A549 (cell line): ENCODE data around the gene MYOM1. TPM values are rescaled to one million over a fixed set of nuclear protein-coding genes. Genes with fewer than 3 reads are reported as not detected.

ENCODE experiments used
- ATAC-seq, 2 experiments: fragments of 200-7000 bp in 1 of 2; fragments of >200 bp in 1 of 2; cut with Nextera tagmentation in 1 of 2; cut with Tn5 transposase in 1 of 2; 3 replicates each; pipeline versions ENCODE4 v1.8.0 to v1.9.1; 2018 to 2020; ENCODE audit warnings: mild to moderate bottlenecking in 1 of 2, moderate library complexity in 1 of 2
- CTCF ChIA-PET: fragments of 300-600 bp; sonication (Branson Sonifier 250); formaldehyde crosslinking; extraction: SDS; loops from one replicate; lab custom pipeline; 2021; ENCODE audit warnings: antibody characterized with exemption, inconsistent platforms; lab: Yijun Ruan, JAX
- POLR2A ChIA-PET: fragments of 350-600 bp; formaldehyde crosslinking; extraction: SDS; loops from one replicate; lab custom pipeline; 2021; ENCODE audit warnings: antibody characterized with exemption, inconsistent platforms; lab: Yijun Ruan, JAX
- DNase-seq, 2 experiments: peaks; one replicate each; pipeline versions ENCODE4 v3.0.0 to v3.0.0-alpha.2; 2011 to 2016; ENCODE audit warnings: low read depth in 1 of 2, low spot score in 1 of 2
- FAIRE-seq: peaks from 2 replicates; lab custom pipeline; 2011; peaks lifted over from hg19 to GRCh38; lab: Jason Lieb, UNC
- H3K27ac ChIP-seq, 2 experiments: fragments of >200 bp; sonication (Bioruptor Twin); formaldehyde crosslinking; 3 replicates each; pipeline ENCODE4 v1.5.1; 2016 to 2017
- H3K4me1 ChIP-seq: fragments of >200 bp; sonication (Bioruptor Twin); formaldehyde crosslinking; 3 replicates; pipeline ENCODE4 v1.6.1; 2016
- H3K4me2 ChIP-seq: fragments of >200 bp; sonication (Bioruptor Twin); formaldehyde crosslinking; 3 replicates; pipeline ENCODE4 v1.6.1; 2016
- H3K4me3 ChIP-seq: fragments of >200 bp; sonication (Bioruptor Twin); formaldehyde crosslinking; 3 replicates; pipeline ENCODE4 v1.5.1; 2016
- H3K9me3 ChIP-seq: fragments of >200 bp; sonication (Bioruptor Twin); formaldehyde crosslinking; 3 replicates; pipeline ENCODE4 v1.6.1; 2016
- BCL3 ChIP-seq: fragments of >200 bp; sonication (Bioruptor Twin); formaldehyde crosslinking; IDR thresholded peaks from 3 replicates; pipeline ENCODE4 v1.6.1; 2016
- BHLHE40 ChIP-seq: IDR thresholded peaks from 2 replicates; pipeline ENCODE4 v1.6.1; 2012; ENCODE audit warnings: low read depth, low read length, inconsistent platforms
- CBX2 ChIP-seq: fragments of 200-600 bp; sonication (generic); IDR thresholded peaks from 2 replicates; pipeline ENCODE4 v1.6.1; 2016; ENCODE audit warnings: low read depth, mild to moderate bottlenecking, borderline replicate concordance
- CBX8 ChIP-seq: fragments of 200-600 bp; sonication (generic); IDR thresholded peaks from 2 replicates; pipeline ENCODE4 v1.6.1; 2016
- CEBPB ChIP-seq, 2 experiments: fragments of >200 bp in 1 of 2; sonication (Bioruptor Twin) in 1 of 2; formaldehyde crosslinking in 1 of 2; IDR thresholded peaks; 2 replicates each; pipeline ENCODE4 v1.6.1; 2012 to 2016
- CHD2 ChIP-seq: fragments of 150-350 bp; IDR thresholded peaks from 2 replicates; pipeline ENCODE4 v1.6.1; 2014; ENCODE audit warnings: low read length; ENCODE audit not compliant: partially characterized antibody
- CHD4 ChIP-seq: fragments of 200-600 bp; sonication (generic); IDR thresholded peaks from 2 replicates; pipeline ENCODE4 v1.6.1; 2016; ENCODE audit warnings: antibody characterized with exemption, mild to moderate bottlenecking, borderline replicate concordance
- E2F6 ChIP-seq: IDR thresholded peaks from 2 replicates; pipeline ENCODE4 v1.6.1; 2012; ENCODE audit warnings: low read depth, borderline replicate concordance
- EHMT2 ChIP-seq: fragments of 200-600 bp; sonication (generic); IDR thresholded peaks from 2 replicates; pipeline ENCODE4 v1.6.1; 2016; ENCODE audit warnings: antibody characterized with exemption, low read depth, mild to moderate bottlenecking, moderate library complexity
- EP300 ChIP-seq, 2 experiments: fragments of >200 bp; sonication (Bioruptor Twin); formaldehyde crosslinking; IDR thresholded peaks; 2 replicates in 1 of 2; 3 replicates in 1 of 2; pipeline ENCODE4 v1.6.1; 2016 to 2017
- FOSB ChIP-seq: fragments of 250-450 bp; sonication (Bioruptor Pico); IDR thresholded peaks from 2 replicates; pipeline ENCODE4 v1.5.0; 2020; ENCODE audit warnings: mild to moderate bottlenecking, moderate library complexity
- GATA3 ChIP-seq: IDR thresholded peaks from 2 replicates; pipeline ENCODE4 v1.6.1; 2012; ENCODE audit warnings: borderline replicate concordance
- HDAC2 ChIP-seq: fragments of 200-600 bp; sonication (generic); IDR thresholded peaks from 2 replicates; pipeline ENCODE4 v1.6.1; 2016
- HES2 ChIP-seq: fragments of >200 bp; sonication (Bioruptor Twin); formaldehyde crosslinking; IDR thresholded peaks from 2 replicates; pipeline ENCODE4 v1.6.1; 2016
- HOXA7 ChIP-seq: fragments of 250-450 bp; sonication (Bioruptor Pico); IDR thresholded peaks from 2 replicates; pipeline ENCODE4 v1.5.0; 2020; ENCODE audit warnings: mild to moderate bottlenecking, moderate library complexity
- HOXB13 ChIP-seq: fragments of 250-450 bp; sonication (Bioruptor Pico); IDR thresholded peaks from 2 replicates; pipeline ENCODE4 v1.5.0; 2020; ENCODE audit warnings: low read depth, mild to moderate bottlenecking, moderate library complexity
- HOXB5 ChIP-seq: fragments of 250-450 bp; sonication (Bioruptor Pico); IDR thresholded peaks from 2 replicates; pipeline ENCODE4 v1.5.0; 2020; ENCODE audit warnings: mild to moderate bottlenecking, moderate library complexity
- JUN ChIP-seq, 2 experiments: fragments of >200 bp; sonication (Bioruptor Twin); formaldehyde crosslinking; IDR thresholded peaks; 2 replicates in 1 of 2; 3 replicates in 1 of 2; pipeline ENCODE4 v1.6.1; 2016 to 2017
- JUNB ChIP-seq: fragments of >200 bp; sonication (Bioruptor Twin); formaldehyde crosslinking; IDR thresholded peaks from 2 replicates; pipeline ENCODE4 v1.6.1; 2016
- KDM5A ChIP-seq: fragments of 200-600 bp; sonication (generic); IDR thresholded peaks from 2 replicates; pipeline ENCODE4 v1.6.1; 2016; ENCODE audit warnings: antibody characterized with exemption, mild to moderate bottlenecking
- MAX ChIP-seq: IDR thresholded peaks from 2 replicates; pipeline ENCODE4 v1.6.1; 2012
- MYC ChIP-seq: IDR thresholded peaks from 2 replicates; pipeline ENCODE4 v1.6.1; 2012; ENCODE audit warnings: mild to moderate bottlenecking, inconsistent platforms, low read length, improper control_type of control experiment, borderline replicate concordance
- NPAS2 ChIP-seq: fragments of 250-450 bp; sonication (Bioruptor Pico); IDR thresholded peaks from 2 replicates; pipeline ENCODE4 v1.8.0; 2022; ENCODE audit warnings: mild to moderate bottlenecking, moderate library complexity, borderline replicate concordance
- NR3C1 ChIP-seq: fragments of >200 bp; sonication (Bioruptor Twin); formaldehyde crosslinking; IDR thresholded peaks from 3 replicates; pipeline ENCODE4 v1.6.1; 2017
- PHF8 ChIP-seq: fragments of 200-600 bp; sonication (generic); IDR thresholded peaks from 2 replicates; pipeline ENCODE4 v1.6.1; 2016; ENCODE audit warnings: low read depth, mild to moderate bottlenecking, antibody characterized with exemption, moderate library complexity, borderline replicate concordance
- POLR2A ChIP-seq: IDR thresholded peaks from 2 replicates; pipeline ENCODE4 v1.6.1; 2012; ENCODE audit warnings: mild to moderate bottlenecking, low read length
- RAD21 ChIP-seq, 2 experiments: fragments of >200 bp in 1 of 2; sonication (Bioruptor Twin) in 1 of 2; formaldehyde crosslinking in 1 of 2; IDR thresholded peaks in 1 of 2; conservative IDR thresholded peaks in 1 of 2; 2 replicates in 1 of 2; 3 replicates in 1 of 2; pipeline ENCODE4 v1.6.1; 2012 to 2018; ENCODE audit warnings: inconsistent platforms in 1 of 2
- RARB ChIP-seq: fragments of 250-450 bp; sonication (Bioruptor Pico); IDR thresholded peaks from 2 replicates; pipeline ENCODE4 v1.8.0; 2021; ENCODE audit warnings: mild to moderate bottlenecking, moderate library complexity
- REST ChIP-seq: fragments of 200-600 bp; sonication (generic); IDR thresholded peaks from 2 replicates; pipeline ENCODE4 v1.6.1; 2016; ENCODE audit warnings: antibody characterized with exemption, mild to moderate bottlenecking, moderate library complexity
- SREBF2 ChIP-seq: fragments of 450-650 bp; IDR thresholded peaks from 2 replicates; pipeline ENCODE4 v1.6.1; 2014; ENCODE audit warnings: mild to moderate bottlenecking, moderate library complexity
- TP53 ChIP-seq: fragments of 250-450 bp; sonication (Bioruptor Pico); IDR thresholded peaks from 2 replicates; pipeline ENCODE4 v1.5.0; 2021; ENCODE audit warnings: mild to moderate bottlenecking, moderate library complexity
- USF2 ChIP-seq: fragments of 450-650 bp; IDR thresholded peaks from 2 replicates; pipeline ENCODE4 v1.6.1; 2014; ENCODE audit warnings: antibody characterized with exemption
- ZFP36 ChIP-seq: fragments of 450-650 bp; IDR thresholded peaks from 2 replicates; pipeline ENCODE4 v1.6.1; 2014; ENCODE audit warnings: borderline replicate concordance; ENCODE audit not compliant: partially characterized antibody
- ZSCAN20 ChIP-seq: fragments of 250-450 bp; sonication (Bioruptor Pico); IDR thresholded peaks from 2 replicates; pipeline ENCODE4 v1.8.0; 2022; ENCODE audit warnings: mild to moderate bottlenecking, moderate library complexity
- WGBS: methylation state at CpG from one replicate; pipeline ENCODE4 v1.1.6; 2017; ENCODE audit errors: missing lambda C conversion rate; 5-methylcytosine and 5-hydroxymethylcytosine counted together
- polyA plus RNA-seq, 4 experiments: library from polyadenylated mRNA; depleted of rRNA in 3 of 4; stranded (reverse); fragments of >200 nt; fragmentation: RNase III in 1 of 4; extraction: RNeasy Plus Mini Kit Qiagen cat#74134 plus additional on column Dnase treatment in 1 of 4; gene quantifications; 2 replicates in 3 of 4; 3 replicates in 1 of 4; pipeline ENCODE4 v1.2.3, GENCODE V29; 2011 to 2017

The MYOM1 gene
- polyA plus RNA-seq, 2 of the 4 experiments (the other 2 are of a cell fraction): 0.18 to 0.30 TPM

GRCh38 chr18:3247240-3248061 is 27.7 kb upstream of the MYOM1 start, which contains the start of gene MYL12A:
Gene MYL12A (plus strand): TSS chr18:3247801. CDS start chr18:3253248, 5,447 bp downstream.
- ChIA-PET CTCF (interaction anchor here (0.6 to 3.1 kb wide), 15 partner anchors 12 to 483 kb away, joined by 3 to 35 read pairs (median 5); no protein-coding TSS in a partner anchor), POLR2A (interaction anchor here (0.5 to 1.9 kb wide), 8 partner anchors 201 to 734 kb away, joined by 3 to 7 read pairs (median 4); no protein-coding TSS in a partner anchor)
- Histone ChIP-seq H3K4me3 (peak within 1 kb of the TSS; percentile 82), H3K27ac (peak within 1 kb of the TSS; percentile 93 to 98), H3K4me2 (peak within 1 kb of the TSS; percentile 91), H3K9me3 (no peaks in the 10 kb centered on the region), H3K4me1 (peaks cover 38% of the 10 kb centered on the region)
- FAIRE-seq: no peak
- 2% methylated on average over 18 of the region's 65 CpGs for WGBS
- peak; percentile 87 to 88 for ATAC-seq
- DNase-seq: peak; percentile 67 to 98
- TF ChIP-seq JUN (IDR thresholded peaks at IDR 0.05) (peak; percentile 34 to 68; a peak in 3 of 5 replicates), CBX2 (no peak), BHLHE40 (peak; percentile 69; the same call in 1 of the 2 replicates), CEBPB (IDR thresholded peaks at IDR 0.05) (no peak), RARB (CRISPR knock-in tag) (no peak), E2F6 (peak; percentile 46; the same call in 1 of the 2 replicates), KDM5A (no peak), RAD21 (conservative IDR thresholded peaks at IDR 0.05 in 1 of 2, IDR thresholded peaks at IDR 0.05 in 1 of 2) (no peak), CHD2 (no peak), EHMT2 (no peak), TP53 (CRISPR knock-in tag) (0 out of 2 replicates have a peak, but pooled peaks have one; percentile 28), JUNB (no peak), MYC (no peak), USF2 (peak; percentile 96), GATA3 (peak; percentile 81), HOXA7 (CRISPR knock-in tag) (no peak), HOXB13 (no peak), SREBF2 (no peak), HOXB5 (CRISPR knock-in tag) (no peak), NPAS2 (no peak), CHD4 (no peak), EP300 (IDR thresholded peaks at IDR 0.05) (no peak), HES2 (no peak), ZFP36 (no peak), HDAC2 (no peak), PHF8 (peak; percentile 87), ZSCAN20 (CRISPR knock-in tag) (no peak), BCL3 (peak; percentile 35; the same call in 1 of the 3 replicates), MAX (peak; percentile 76), POLR2A (peak; percentile 82), NR3C1 (no peak), REST (peak; percentile 21; the same call in 1 of the 2 replicates), FOSB (CRISPR knock-in tag) (no peak), CBX8 (no peak)
